Measurements from ENCODE around the gene ICA1. TPM values are rescaled to one million over a fixed set of nuclear protein-coding genes. Genes with fewer than 3 reads are reported as not detected.
"Not testable (repeated sequence)": the region's sequence is repeated elsewhere in the genome, so short reads cannot be mapped to it uniquely, and the experiment has no call there.

Gene ICA1
- total RNA-seq: 1.9 and 4.3 TPM in 2 replicates

GRCh38 chr7:8261711-8262695 is at the start of gene ICA1:
ICA1 (minus strand) TSS chr7:8262167; CDS start chr7:8235926, 26,241 bp downstream.
- H3K4me3 ChIP-seq (ENCODE audit: low read depth, low read length): peak within 1 kb of the TSS; percentile 46
- DNase-seq (ENCODE audit: low read depth): no peak
- TF ChIP-seq CTCF (IDR thresholded peaks at IDR 0.05; ENCODE audit: insufficient read depth, low read depth, low read length): no peak

GRCh38 chr7:8310876-8311275 is 48.9 kb upstream of the ICA1 start:
- TF ChIP-seq CTCF (IDR thresholded peaks at IDR 0.05; ENCODE audit: insufficient read depth, low read depth, low read length): no peak
- no peak for DNase-seq (ENCODE audit: low read depth)
- no peak overlapping the region for H3K4me3 ChIP-seq (ENCODE audit: low read depth, low read length)

GRCh38 chr7:8305625-8306388 is 43.8 kb upstream of the ICA1 start:
- no peak overlapping the region for H3K4me3 ChIP-seq (ENCODE audit: low read depth, low read length)
- DNase-seq (ENCODE audit: low read depth): no peak
- no peak for TF ChIP-seq CTCF (IDR thresholded peaks at IDR 0.05; ENCODE audit: insufficient read depth, low read depth, low read length)

- H3K4me3 ChIP-seq (ENCODE audit: low read depth, low read length): no peak overlapping the region
- no peak for TF ChIP-seq CTCF (IDR thresholded peaks at IDR 0.05; ENCODE audit: insufficient read depth, low read depth, low read length)
- no peak for DNase-seq (ENCODE audit: low read depth)
These were observed 43.1 kb upstream of the ICA1 start for GRCh38 chr7:8305104-8305503.

GRCh38 chr7:8303904-8304528 is 42.0 kb upstream of the ICA1 start:
- no peak for DNase-seq (ENCODE audit: low read depth)
- TF ChIP-seq CTCF (IDR thresholded peaks at IDR 0.05; ENCODE audit: insufficient read depth, low read depth, low read length): no peak

GRCh38 chr7:8297023-8297422 is 35.1 kb upstream of the ICA1 start:
- not testable (repeated sequence) for DNase-seq (ENCODE audit: low read depth); H3K4me3 ChIP-seq (ENCODE audit: low read depth, low read length)

More at GRCh38 chr7:8303904-8304528, 42.0 kb upstream of the ICA1 start:
- H3K4me3 ChIP-seq (ENCODE audit: low read depth, low read length): peak overlapping the region; percentile 45

GRCh38 chr7:8296362-8296659 is 34.3 kb upstream of the ICA1 start:
- DNase-seq (ENCODE audit: low read depth): no peak
- no peak overlapping the region for H3K4me3 ChIP-seq (ENCODE audit: low read depth, low read length)
- TF ChIP-seq CTCF (IDR thresholded peaks at IDR 0.05; ENCODE audit: insufficient read depth, low read depth, low read length): no peak
